Stimulated activated CD4-positive, alpha-beta T cell treated with anti-CD3 and anti-CD28 coated beads, TNF-alpha, amount 100 ng/mL, for 1 hour (primary cell): Measurements from ENCODE around the gene MITF.

Source experiments
- DNase-seq, 3 donors: peaks; one replicate each; pipeline ENCODE4 v3.0.0-alpha.2; 2020; ENCODE audit warnings: low read depth in 3 of 3, low spot score in 1 of 3

The MITF gene

GRCh38 chr3:69948246-69948862 lies 209.1 kb downstream of the MITF start:
- no peak for DNase-seq

GRCh38 chr3:69951616-69952015 lies 212.4 kb downstream of the MITF start:
- DNase-seq: no peak

- no peak for DNase-seq
These were observed 220.3 kb downstream of the MITF start for GRCh38 chr3:69959581-69959980.

- DNase-seq: no peak
These were observed 222.6 kb downstream of the MITF start for GRCh38 chr3:69961706-69962439.

- no peak for DNase-seq
These were observed 224.4 kb downstream of the MITF start for GRCh38 chr3:69963643-69964042.

- no peak for DNase-seq
These were observed 227.9 kb downstream of the MITF start for GRCh38 chr3:69967156-69967555.

- DNase-seq: no peak
These were observed 231.6 kb downstream of the MITF start for GRCh38 chr3:69970827-69971226.

GRCh38 chr3:69972672-69973071 lies 233.4 kb downstream of the MITF start:
- no peak for DNase-seq

GRCh38 chr3:69976021-69976420 lies 236.8 kb downstream of the MITF start:
- DNase-seq: no peak

GRCh38 chr3:69983546-69984265 lies 244.4 kb downstream of the MITF start:
- no peak for DNase-seq

GRCh38 chr3:69985266-69985665 lies 246.0 kb downstream of the MITF start:
- DNase-seq: no peak

GRCh38 chr3:69986419-69986818 lies 247.2 kb downstream of the MITF start:
- DNase-seq: no peak

GRCh38 chr3:69987833-69988232 lies 248.6 kb downstream of the MITF start:
- no peak for DNase-seq

- DNase-seq: no peak
These were observed 254.5 kb downstream of the MITF start for GRCh38 chr3:69993757-69994156.

GRCh38 chr3:69994919-69995318 lies 255.7 kb downstream of the MITF start:
- no peak for DNase-seq

GRCh38 chr3:69997631-69998307 lies 258.5 kb downstream of the MITF start:
- no peak for DNase-seq

- DNase-seq: no peak
These were observed 259.5 kb downstream of the MITF start for GRCh38 chr3:69998759-69999139.

GRCh38 chr3:69999140-70000027 lies 260.1 kb downstream of the MITF start, which contains the start of gene SAMMSON:
TSS of gene SAMMSON (plus strand) at chr3:69999733.
- no peak for DNase-seq

- no peak for DNase-seq
These were observed 260.8 kb downstream of the MITF start for GRCh38 chr3:70000028-70000410.

- no peak for DNase-seq
These were observed 261.4 kb downstream of the MITF start for GRCh38 chr3:70000563-70001081.
